GDM1 (cell line): ENCODE data around the gene CHMP2A.
"Not testable (repeated sequence)": the region's sequence is repeated elsewhere in the genome, so short reads cannot be mapped to it uniquely, and the experiment has no call there.

ENCODE experiments used
- DNase-seq: peaks from one replicate; lab custom pipeline; 2025; lab: John Stamatoyannopoulos, UW

The CHMP2A gene

GRCh38 chr19:58554494-58555368, at the start of gene CHMP2A:
TSS of gene CHMP2A (minus strand) at chr19:58555105. CDS start at chr19:58554212, 893 bp downstream.
- no peak for DNase-seq

- no peak for DNase-seq
These were observed 31.3 kb upstream of the CHMP2A start for GRCh38 chr19:58586133-58586765.

GRCh38 chr19:58585442-58586132, 30.7 kb upstream of the CHMP2A start:
- DNase-seq, result no peak

GRCh38 chr19:58584498-58585441, 29.9 kb upstream of the CHMP2A start:
- no peak for DNase-seq

GRCh38 chr19:58582985-58583384, 28.1 kb upstream of the CHMP2A start:
- DNase-seq, result no peak

GRCh38 chr19:58581227-58582141, 26.6 kb upstream of the CHMP2A start:
- DNase-seq, result no peak

GRCh38 chr19:58579473-58580142, 24.7 kb upstream of the CHMP2A start:
- DNase-seq, result no peak

GRCh38 chr19:58578012-58578925, 23.4 kb upstream of the CHMP2A start:
- DNase-seq, result no peak

- DNase-seq, result not testable (repeated sequence)
These were observed 22.7 kb upstream of the CHMP2A start for GRCh38 chr19:58577581-58577980.

- DNase-seq, result no peak
These were observed 20.5 kb upstream of the CHMP2A start for GRCh38 chr19:58575183-58576041.

GRCh38 chr19:58573658-58574164, 18.8 kb upstream of the CHMP2A start:
- DNase-seq, result no peak

GRCh38 chr19:58572818-58573657, 18.1 kb upstream of the CHMP2A start, which contains the start of gene MZF1:
TSS of gene MZF1 (minus strand) at chr19:58573335. CDS start at chr19:58571389, 1,946 bp downstream.
- DNase-seq, result no peak

GRCh38 chr19:58572026-58572817, 17.3 kb upstream of the CHMP2A start:
- no peak for DNase-seq

GRCh38 chr19:58571575-58571947, 16.7 kb upstream of the CHMP2A start:
- no peak for DNase-seq

- no peak for DNase-seq
These were observed 16.1 kb upstream of the CHMP2A start for GRCh38 chr19:58570770-58571574.
